HepG2 (cell line): ENCODE data around the gene TUSC7. TPM values are rescaled to one million over a fixed set of nuclear protein-coding genes. Genes with fewer than 3 reads are reported as not detected.

Experiments used
- ATAC-seq: fragments of 200-7000 bp; cut with Tn5 transposase; 3 replicates; pipeline ENCODE4 v1.9.1; 2020; ENCODE audit warnings: mild to moderate bottlenecking, moderate library complexity
- Bru-seq: library from RNA; stranded (reverse); fragments of 400-500 nt; gene quantifications from one replicate; lab custom pipeline; 2021; lab: Mats Ljungman, UMichigan
- BruChase-seq, 2 experiments: library from RNA; stranded (reverse); fragments of 400-500 nt; gene quantifications; one replicate each; lab custom pipeline; 2021; lab: Mats Ljungman, UMichigan
- BruUV-seq: library from RNA; stranded (reverse); fragments of 400-500 nt; replicated peaks from 2 replicates; lab custom pipeline; 2021; lab: Mats Ljungman, UMichigan
- CTCF ChIA-PET: fragments of 300-600 bp; formaldehyde crosslinking; extraction: SDS; loops from one replicate; lab custom pipeline; 2021; ENCODE audit warnings: low total read pairs, inconsistent platforms, low intra/inter-chr PET ratio; lab: Yijun Ruan, JAX
- POLR2A ChIA-PET: fragments of 350-600 bp; sonication (Branson Sonifier 250); formaldehyde crosslinking; loops from one replicate; lab custom pipeline; 2020; ENCODE audit warnings: antibody characterized with exemption, inconsistent platforms; lab: Yijun Ruan, JAX
- DNase-seq: peaks from one replicate; pipeline ENCODE4 v3.0.0-alpha.2; 2015; ENCODE audit warnings: low spot score
- FAIRE-seq: peaks from 3 replicates; lab custom pipeline; 2011; peaks lifted over from hg19 to GRCh38; lab: Jason Lieb, UNC
- H2AFZ ChIP-seq: one replicate; pipeline ENCODE4 v1.6.1; 2011; ENCODE audit warnings: low read length, inconsistent platforms
- H3K27ac ChIP-seq: fragments of 300-600 bp; 3 replicates; pipeline ENCODE4 v1.8.0; 2011; ENCODE audit warnings: mixed run types, mild to moderate bottlenecking, mixed read lengths, low read length, inconsistent platforms; ENCODE audit not compliant: insufficient read depth; ENCODE audit errors: extremely low read length
- H3K27me3 ChIP-seq, 2 experiments: fragments of 200-600 bp in 1 of 2; 2 replicates in 1 of 2; 3 replicates in 1 of 2; pipeline versions ENCODE4 v1.6.0 to v1.8.0; 2011; ENCODE audit warnings: low read length in 2 of 2, mild to moderate bottlenecking in 2 of 2, moderate library complexity in 2 of 2, inconsistent platforms in 1 of 2; ENCODE audit not compliant: insufficient read depth in 2 of 2, control insufficient read depth in 1 of 2
- H3K36me3 ChIP-seq, 2 experiments: fragments of 200-600 bp in 1 of 2; replicated peaks in 1 of 2; 2 replicates in 1 of 2; 3 replicates in 1 of 2; pipeline versions ENCODE4 v1.5.1 to v1.8.0; 2011; ENCODE audit warnings: low read length in 2 of 2, inconsistent platforms in 1 of 2; ENCODE audit not compliant: insufficient read depth in 2 of 2, control insufficient read depth in 1 of 2
- H3K4me1 ChIP-seq: 2 replicates; pipeline ENCODE4 v1.5.1; 2012; ENCODE audit warnings: low read length, inconsistent platforms; ENCODE audit not compliant: insufficient read depth
- H3K4me2 ChIP-seq: 2 replicates; pipeline ENCODE4 v1.6.0; 2011; ENCODE audit warnings: low read depth, low read length, inconsistent platforms
- H3K4me3 ChIP-seq, 3 experiments: fragments of 200-600 bp in 1 of 3; sonication (generic), shearing (Covaris generic) in 1 of 3; replicated peaks in 1 of 3; 2 replicates each; pipeline ENCODE4 v1.5.1; 2011 to 2016; ENCODE audit warnings: low read length in 3 of 3, inconsistent platforms in 2 of 3, low read depth in 2 of 3, mild to moderate bottlenecking in 2 of 3, control low read depth in 1 of 3, mixed read lengths in 1 of 3; ENCODE audit not compliant: insufficient read depth in 1 of 3
- H3K79me2 ChIP-seq: one replicate; pipeline ENCODE4 v1.6.1; 2011; ENCODE audit warnings: low read length, inconsistent platforms; ENCODE audit not compliant: insufficient read depth
- H3K9ac ChIP-seq: 2 replicates; pipeline ENCODE4 v1.6.0; 2011; ENCODE audit warnings: mild to moderate bottlenecking, low read depth, low read length, inconsistent platforms; ENCODE audit not compliant: insufficient read depth
- H3K9me3 ChIP-seq: 2 replicates; pipeline ENCODE4 v1.5.1; 2012; ENCODE audit warnings: mild to moderate bottlenecking, low read length
- H4K20me1 ChIP-seq: 2 replicates; pipeline ENCODE4 v1.6.0; 2011; ENCODE audit warnings: inconsistent platforms, mild to moderate bottlenecking, low read length, moderate library complexity; ENCODE audit not compliant: insufficient read depth
- ARHGAP35 ChIP-seq: sonication (generic); formaldehyde crosslinking; IDR thresholded peaks from 2 replicates; pipeline ENCODE4 v1.9.0; 2022; ENCODE audit warnings: mild to moderate bottlenecking, inconsistent platforms, moderate library complexity, missing genetic modification reagents, borderline replicate concordance
- FIP1L1 ChIP-seq: fragments of 200-400 bp; formaldehyde crosslinking; IDR thresholded peaks from 2 replicates; pipeline ENCODE4 v1.6.1; 2018; ENCODE audit warnings: low read depth, mild to moderate bottlenecking, low read length, moderate library complexity, borderline replicate concordance; ENCODE audit not compliant: insufficient read depth
- HMGXB4 ChIP-seq, 2 experiments: sonication (generic) in 1 of 2; formaldehyde crosslinking in 1 of 2; IDR thresholded peaks; 2 replicates each; pipeline versions ENCODE4 v1.4.0 to v1.6.1; 2018 to 2020; ENCODE audit warnings: missing genetic modification reagents in 2 of 2, borderline replicate concordance in 1 of 2, low read depth in 1 of 2, mild to moderate bottlenecking in 1 of 2, missing biosample characterization in 1 of 2
- HOXA7 ChIP-seq: sonication (generic); formaldehyde crosslinking; IDR thresholded peaks from 2 replicates; pipeline ENCODE4 v1.8.1; 2022; ENCODE audit warnings: mild to moderate bottlenecking, missing genetic modification reagents, moderate library complexity
- KMT2A ChIP-seq: sonication (generic); formaldehyde crosslinking; IDR thresholded peaks from 2 replicates; pipeline ENCODE4 v1.4.0; 2020; ENCODE audit warnings: missing genetic modification reagents
- NR3C1 ChIP-seq: sonication (generic); formaldehyde crosslinking; IDR thresholded peaks from 2 replicates; pipeline ENCODE4 v1.4.0; 2020; ENCODE audit warnings: missing genetic modification reagents
- PCBP2 ChIP-seq: fragments of 200-400 bp; formaldehyde crosslinking; optimal IDR thresholded peaks from 2 replicates; pipeline ENCODE3; 2018; ENCODE audit warnings: low read length, low read depth; ENCODE audit not compliant: poor library complexity, severe bottlenecking
- POLR2A ChIP-seq, 2 experiments: IDR thresholded peaks; 2 replicates each; pipeline ENCODE4 v1.6.1; 2011; ENCODE audit warnings: low read depth in 2 of 2, low read length in 2 of 2, mild to moderate bottlenecking in 1 of 2, moderate library complexity in 1 of 2; ENCODE audit not compliant: insufficient read depth in 1 of 2
- SCMH1 ChIP-seq: sonication (generic); formaldehyde crosslinking; IDR thresholded peaks from 2 replicates; pipeline ENCODE4 v1.9.0; 2021; ENCODE audit warnings: missing genetic modification reagents, mild to moderate bottlenecking, borderline replicate concordance
- ZBTB3 ChIP-seq: sonication (generic); formaldehyde crosslinking; IDR thresholded peaks from 2 replicates; pipeline ENCODE4 v1.4.0; 2020; ENCODE audit warnings: low read depth, mild to moderate bottlenecking, moderate library complexity, missing genetic modification reagents, borderline replicate concordance
- ZNF33B ChIP-seq: sonication (generic); formaldehyde crosslinking; IDR thresholded peaks from 2 replicates; pipeline ENCODE4 v1.5.1; 2020; ENCODE audit warnings: mild to moderate bottlenecking, missing genetic modification reagents
- ZNF44 ChIP-seq: sonication (generic); formaldehyde crosslinking; IDR thresholded peaks from 2 replicates; pipeline ENCODE4 v1.5.1; 2020; ENCODE audit warnings: mild to moderate bottlenecking, missing genetic modification reagents
- ZNF879 ChIP-seq: sonication (generic); formaldehyde crosslinking; IDR thresholded peaks from 2 replicates; pipeline ENCODE4 v1.8.1; 2023; ENCODE audit warnings: missing genetic modification reagents
- WGBS: methylation state at CpG from one replicate; pipeline ENCODE4 v1.1.6; 2017; ENCODE audit warnings: low lambda C conversion rate; 5-methylcytosine and 5-hydroxymethylcytosine counted together
- in situ Hi-C: cut with HindIII; loops from 2 replicates; pipeline ENCODE4 v1.10.0; 2017; ENCODE audit warnings: low pct_unique_long_range_greater_than_20kb; ENCODE audit not compliant: extremely low pct_ligation_motif_present
- intact Hi-C: fragments of 100-400 bp; cut with micrococcal nuclease; formaldehyde crosslinking; loops from one replicate; pipeline ENCODE4 v1.10.0; 2022; ENCODE audit not compliant: unreplicated experiment
- long read RNA-seq, 2 experiments: library from RNA in 1 of 2; library from polyadenylated mRNA in 1 of 2; stranded (forward) in 1 of 2; unstranded in 1 of 2; transcript quantifications; one replicate each; pipeline ENCODE4 v2.0.0, GENCODE V29; 2019 to 2022
- polyA minus RNA-seq, 3 experiments: library from RNA; depleted of rRNA, polyadenylated mRNA; stranded (reverse); fragments of >200 nt; gene quantifications; 2 replicates each; pipeline ENCODE4 v1.2.3, GENCODE V29; 2011; ENCODE audit warnings: low replicate concordance in 1 of 3
- polyA plus RNA-seq, 8 experiments: library from polyadenylated mRNA; depleted of rRNA in 3 of 8; stranded (reverse) in 7 of 8; unstranded in 1 of 8; fragments of >200 nt; fragmentation: Illumina TruSeq in 4 of 8; extraction: Trizol in 4 of 8; gene quantifications; 2 replicates each; pipeline versions ENCODE4 v1.2.1 to v1.2.3, GENCODE V29; 2011 to 2016; ENCODE audit warnings: low read depth in 4 of 8, missing spikeins in 1 of 8, mixed read lengths in 1 of 8; ENCODE audit not compliant: insufficient read depth in 1 of 8
- total RNA-seq, 5 experiments: library from RNA; depleted of rRNA; stranded (reverse); fragments of >200 nt; fragmentation: Illumina TruSeq; extraction: Trizol; gene quantifications; 2 replicates each; pipeline ENCODE4 v1.2.3, GENCODE V29; 2016; ENCODE audit warnings: low read depth in 1 of 5

Gene TUSC7
- total RNA-seq (2016; rRNA removed; fragmentation: Illumina TruSeq; extraction: Trizol) (not detected in 2 replicates), polyA plus RNA-seq (2011; rRNA removed) (not detected in 2 replicates), polyA minus RNA-seq (2011; rRNA and poly(A)+ RNA removed; ENCODE audit: low replicate concordance) (not detected in 2 replicates), Bru-seq, nascent RNA (not detected), BruChase-seq, experiment 1, labeled RNA remaining after a 6-hour chase (not detected), BruChase-seq, experiment 2, labeled RNA remaining after a 2-hour chase (not detected)
- not detected in 2 replicates for total RNA-seq (2016; cell fraction: cytosol; rRNA removed; fragmentation: Illumina TruSeq; extraction: Trizol; ENCODE audit: low read depth)
- total RNA-seq (2016; cell fraction: insoluble cytoplasmic fraction; rRNA removed; fragmentation: Illumina TruSeq; extraction: Trizol), result not detected in 2 replicates
- not detected in 2 replicates for total RNA-seq (2016; cell fraction: membrane; rRNA removed; fragmentation: Illumina TruSeq; extraction: Trizol)
- not detected in 2 replicates for total RNA-seq (2016; cell fraction: nucleus; rRNA removed; fragmentation: Illumina TruSeq; extraction: Trizol)
- not detected in 2 replicates for polyA plus RNA-seq (2011; cell fraction: cytosol; rRNA removed)
- not detected in 2 replicates for polyA plus RNA-seq (2011; cell fraction: nucleus; rRNA removed)
- not detected in 2 replicates for polyA plus RNA-seq (2012)
- polyA plus RNA-seq (2016; cell fraction: cytosol; fragmentation: Illumina TruSeq; extraction: Trizol; ENCODE audit: low read depth), result not detected in 2 replicates
- polyA plus RNA-seq (2016; cell fraction: insoluble cytoplasmic fraction; fragmentation: Illumina TruSeq; extraction: Trizol; ENCODE audit: low read depth), result not detected in 2 replicates
- not detected in 2 replicates for polyA plus RNA-seq (2016; cell fraction: membrane; fragmentation: Illumina TruSeq; extraction: Trizol; ENCODE audit: low read depth)
- polyA plus RNA-seq (2016; cell fraction: nucleus; fragmentation: Illumina TruSeq; extraction: Trizol; ENCODE audit: insufficient read depth, low read depth), result not detected in 2 replicates
- not detected in 2 replicates for polyA minus RNA-seq (2011; cell fraction: cytosol; rRNA and poly(A)+ RNA removed)
- polyA minus RNA-seq (2011; cell fraction: nucleus; rRNA and poly(A)+ RNA removed), result not detected in 2 replicates
- long read RNA-seq, experiment 1, result 0 reads
- long read RNA-seq, experiment 2, result 0 reads

DNA sequence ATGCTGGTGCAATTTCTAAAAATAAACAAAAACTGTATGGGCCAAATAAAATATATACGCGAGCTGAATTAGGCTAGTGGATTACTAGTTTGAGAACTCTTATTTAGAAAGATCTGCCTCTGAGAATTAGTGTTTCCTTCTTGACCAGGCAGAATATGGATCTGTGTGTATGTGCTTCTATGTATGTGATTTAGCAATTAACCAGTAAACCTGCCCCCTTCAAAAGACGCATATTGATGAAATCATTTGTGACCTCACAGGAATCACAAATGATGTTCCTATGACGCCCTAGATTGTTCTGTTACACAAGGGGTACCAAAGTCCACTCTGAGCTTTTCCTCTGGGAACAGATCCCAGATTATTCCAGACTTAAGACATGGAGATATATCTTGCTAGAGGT lies at the start of gene TUSC7:
TSS of gene TUSC7 (plus strand) at position 301 of the 400 bp plus-strand sequence.
- FAIRE-seq (no peak), DNase-seq (no peak), ATAC-seq (no peak)
- Histone ChIP-seq H3K27me3 (no peaks in the 10 kb centered on the region; a peak in 1 of 5 replicates), H3K9me3 (no peaks in the 10 kb centered on the region), H3K4me2 (no peak within 1 kb of the TSS), H4K20me1 (no peaks in the 10 kb centered on the region), H3K4me3 (no peak within 1 kb of the TSS), H3K27ac (no peak within 1 kb of the TSS), H3K9ac (no peak within 1 kb of the TSS), H3K36me3 (no peaks in the 10 kb centered on the region), H2AFZ (no peak within 1 kb of the TSS), H3K79me2 (no peaks in the 10 kb centered on the region), H3K4me1 (no peaks in the 10 kb centered on the region)
- TF ChIP-seq ZBTB3 (CRISPR knock-in tag), result no peak
- no peak for TF ChIP-seq HOXA7 (CRISPR knock-in tag)
- TF ChIP-seq ZNF33B (CRISPR knock-in tag), result no peak
- no peak for TF ChIP-seq ARHGAP35 (CRISPR knock-in tag)
- no peak for TF ChIP-seq POLR2A (IDR thresholded peaks at IDR 0.05; ENCODE audit: insufficient read depth in 1 of 2, low read depth in 2 of 2, low read length in 2 of 2)
- no peak for TF ChIP-seq SCMH1 (CRISPR knock-in tag)
- no peak for TF ChIP-seq NR3C1
- no peak for TF ChIP-seq FIP1L1
- TF ChIP-seq PCBP2, result no peak
- no peak for TF ChIP-seq ZNF44 (CRISPR knock-in tag)
- no peak for TF ChIP-seq KMT2A (CRISPR knock-in tag)
- TF ChIP-seq ZNF879 (CRISPR knock-in tag), result no peak
- no peak for TF ChIP-seq HMGXB4 (CRISPR knock-in tag; IDR thresholded peaks at IDR 0.05; ENCODE audit: borderline replicate concordance in 1 of 2, low read depth in 1 of 2)
- POLR2A ChIA-PET, result no interaction called here
- CTCF ChIA-PET, result no interaction called here
- intact Hi-C loops (no loop called here), in situ Hi-C loops (no loop called here)
- 37% methylated on average over 4 of the region's 4 CpGs for WGBS
- no TSS peak for BruUV-seq
